Esophagus squamous epithelium (tissue), 5 donors: ENCODE results near the gene TREML2. TPM values are rescaled to one million over a fixed set of nuclear protein-coding genes. Genes with fewer than 3 reads are reported as not detected.

ENCODE experiments used
- DNase-seq: peaks from one replicate; lab custom pipeline; 2025; lab: John Stamatoyannopoulos, UW
- H3K27ac ChIP-seq, 4 donors: fragments of 200-600 bp; sonication (generic); one replicate each; pipeline ENCODE4 v1.5.1; 2016 to 2019; ENCODE audit warnings: mild to moderate bottlenecking in 1 of 4
- H3K27me3 ChIP-seq, 4 donors: fragments of 200-600 bp; sonication (generic); 1 replicate in 3 of 4; 2 replicates in 1 of 4; pipeline versions ENCODE4 v1.5.1 to v1.6.0; 2017 to 2021; ENCODE audit warnings: antibody characterized with exemption in 1 of 4
- H3K36me3 ChIP-seq, 3 donors: fragments of 200-600 bp; sonication (generic); one replicate each; pipeline ENCODE4 v1.5.1; 2016 to 2019
- H3K4me1 ChIP-seq, 3 donors: fragments of 200-600 bp; sonication (generic); one replicate each; pipeline ENCODE4 v1.5.1; 2017 to 2019
- H3K4me3 ChIP-seq, 4 donors: fragments of 200-600 bp; sonication (generic); 1 replicate in 3 of 4; 2 replicates in 1 of 4; pipeline ENCODE4 v1.5.1; 2016 to 2019; ENCODE audit warnings: mild to moderate bottlenecking in 2 of 4, moderate library complexity in 1 of 4
- H3K9me3 ChIP-seq, 3 donors: fragments of 200-600 bp; sonication (generic); one replicate each; pipeline ENCODE4 v1.5.1; 2016 to 2019
- CTCF ChIP-seq, 6 experiments: fragments of 450-650 bp in 4 of 6; fragments of 200-600 bp in 2 of 6; sonication (generic) in 2 of 6; IDR thresholded peaks; one replicate each; pipeline ENCODE4 v1.5.1; 2016 to 2019; ENCODE audit warnings: antibody characterized with exemption in 6 of 6, mild to moderate bottlenecking in 4 of 6, moderate library complexity in 4 of 6
- POLR2A ChIP-seq, 4 donors: fragments of 450-650 bp; IDR thresholded peaks; one replicate each; pipeline ENCODE4 v1.6.1; 2017; ENCODE audit warnings: antibody characterized with exemption in 4 of 4, mild to moderate bottlenecking in 4 of 4, moderate library complexity in 3 of 4
- WGBS, 2 donors: methylation state at CpG; one replicate each; pipeline ENCODE4 v1.1.5; 2018; 5-methylcytosine and 5-hydroxymethylcytosine counted together
- intact Hi-C: fragments of 100-400 bp; cut with DNase I; formaldehyde crosslinking; loops from one replicate; pipeline ENCODE4 v1.15.0; 2022
- total RNA-seq, 4 donors: library from RNA; depleted of rRNA; stranded (reverse); fragments of >200 nt; gene quantifications; one replicate each; pipeline ENCODE4 v1.1.0, GENCODE V29; 2016
- donor health status: DM: yes; HTN: yes; CAD: no.

The TREML2 gene
- total RNA-seq, 4 donors from 2014 or later: 0.26 TPM; not detected in 3

GRCh38 chr6:41199552-41200246, 1.2 kb downstream of the TREML2 start:
- Histone ChIP-seq H3K27ac (peak overlapping the region in 2 of 4 donors; percentile 62 to 67), H3K4me1 (peaks cover 0 to 16% (median 3%) of the 10 kb centered on the region in 3 donors), H3K9me3 (no peaks in the 10 kb centered on the region), H3K27me3 (peaks cover 0 to 13% (median 0%) of the 10 kb centered on the region in 4 donors), H3K4me3 (no peak overlapping the region), H3K36me3 (no peaks in the 10 kb centered on the region)
- TF ChIP-seq CTCF (IDR thresholded peaks at IDR 0.05) (no peak), POLR2A (IDR thresholded peaks at IDR 0.05) (no peak)
- 67% methylated on average over 1 of the region's 1 CpG; no CpG with 5 or more reads in 1 of the 2 donors for WGBS, 2 donors
- intact Hi-C loops: no loop called here
- no peak for DNase-seq

- Histone ChIP-seq H3K36me3 (no peaks in the 10 kb centered on the region), H3K27ac (no peak overlapping the region), H3K4me1 (peaks cover 0 to 16% (median 3%) of the 10 kb centered on the region in 3 donors), H3K27me3 (peaks cover 0 to 34% (median 0%) of the 10 kb centered on the region in 4 donors), H3K4me3 (no peak overlapping the region), H3K9me3 (no peaks in the 10 kb centered on the region)
- no peak for DNase-seq
- WGBS, 2 donors: 82 to 88% methylated on average over 3 of the region's 3 CpGs
- no peak for TF ChIP-seq CTCF (IDR thresholded peaks at IDR 0.05)
- TF ChIP-seq POLR2A (IDR thresholded peaks at IDR 0.05): no peak
- intact Hi-C loops: no loop called here
Measured at GRCh38 chr6:41197234-41197633, 3.7 kb downstream of the TREML2 start.

GRCh38 chr6:41194386-41194785, 6.6 kb downstream of the TREML2 start:
- no peak for DNase-seq
- Histone ChIP-seq H3K27me3 (peaks cover 0 to 46% (median 0%) of the 10 kb centered on the region in 4 donors), H3K27ac (no peak overlapping the region), H3K4me1 (no peaks in the 10 kb centered on the region), H3K36me3 (no peaks in the 10 kb centered on the region), H3K9me3 (peaks cover 0 to 13% (median 6%) of the 10 kb centered on the region in 3 donors), H3K4me3 (no peak overlapping the region)
- intact Hi-C loops: no loop called here
- TF ChIP-seq POLR2A (IDR thresholded peaks at IDR 0.05) (no peak), CTCF (IDR thresholded peaks at IDR 0.05) (no peak)
- WGBS, 2 donors: 90 to 93% methylated on average over 2 to 3 of the region's 3 CpGs

GRCh38 chr6:41193884-41194283, 7.1 kb downstream of the TREML2 start:
- H3K4me3 ChIP-seq: no peak overlapping the region
- intact Hi-C loops: no loop called here
- H3K36me3 ChIP-seq: no peaks in the 10 kb centered on the region
- no peak for DNase-seq
- H3K4me1 ChIP-seq: no peaks in the 10 kb centered on the region
- H3K27ac ChIP-seq: no peak overlapping the region
- H3K9me3 ChIP-seq: peaks cover 0 to 13% (median 6%) of the 10 kb centered on the region in 3 donors
- H3K27me3 ChIP-seq: peaks cover 0 to 46% (median 0%) of the 10 kb centered on the region in 4 donors
- WGBS, 2 donors: 41 to 42% methylated on average over 5 of the region's 5 CpGs
- no peak for TF ChIP-seq CTCF (IDR thresholded peaks at IDR 0.05)
- TF ChIP-seq POLR2A (IDR thresholded peaks at IDR 0.05): no peak

GRCh38 chr6:41193171-41193734, 7.7 kb downstream of the TREML2 start:
- Histone ChIP-seq H3K27ac (no peak overlapping the region), H3K27me3 (peaks cover 0 to 46% (median 0%) of the 10 kb centered on the region in 4 donors), H3K36me3 (no peaks in the 10 kb centered on the region), H3K4me1 (no peaks in the 10 kb centered on the region), H3K4me3 (no peak overlapping the region), H3K9me3 (peaks cover 0 to 13% (median 6%) of the 10 kb centered on the region in 3 donors)
- intact Hi-C loops: no loop called here
- DNase-seq: no peak
- 73 to 75% methylated on average over 5 of the region's 5 CpGs for WGBS, 2 donors
- TF ChIP-seq CTCF (IDR thresholded peaks at IDR 0.05): no peak
- TF ChIP-seq POLR2A (IDR thresholded peaks at IDR 0.05): no peak
